Hypothalamus (tissue), 51 donors: Measurements from ENCODE around the gene EPHB2.
"Not testable (repeated sequence)": the region's sequence is repeated elsewhere in the genome, so short reads cannot be mapped to it uniquely, and the experiment has no call there.

ENCODE experiments used
- DNase-seq, 51 donors: peaks; one replicate each; lab custom pipeline; 2025; lab: John Stamatoyannopoulos, UW

Gene EPHB2

GRCh38 chr1:22921452-22922126, 210.9 kb downstream of the EPHB2 start:
- no peak for DNase-seq

GRCh38 chr1:22922640-22923039, 212.0 kb downstream of the EPHB2 start:
- DNase-seq: no peak

- DNase-seq: peak in 1 of 51 donors; percentile 49
Measured at GRCh38 chr1:22925111-22925510, 214.5 kb downstream of the EPHB2 start.

- peak in 29 of 51 donors; percentile 4 to 59 (median 26) for DNase-seq
Measured at GRCh38 chr1:22930240-22930912, 219.7 kb downstream of the EPHB2 start.

- no peak for DNase-seq
Measured at GRCh38 chr1:22932803-22933470, 222.3 kb downstream of the EPHB2 start.

GRCh38 chr1:22935433-22935832, 224.8 kb downstream of the EPHB2 start:
- DNase-seq: no peak

- no peak for DNase-seq
Measured at GRCh38 chr1:22936681-22937080, 226.0 kb downstream of the EPHB2 start.

- no peak for DNase-seq
Measured at GRCh38 chr1:22941257-22941656, 230.6 kb downstream of the EPHB2 start.

GRCh38 chr1:22944346-22945055, 233.9 kb downstream of the EPHB2 start:
- no peak for DNase-seq

- DNase-seq: not testable (repeated sequence)
Measured at GRCh38 chr1:22945171-22945570, 234.5 kb downstream of the EPHB2 start.

GRCh38 chr1:22949822-22950331, 239.2 kb downstream of the EPHB2 start:
- no peak for DNase-seq

GRCh38 chr1:22951796-22952195, 241.2 kb downstream of the EPHB2 start:
- DNase-seq: no peak

GRCh38 chr1:22952694-22953056, 242.0 kb downstream of the EPHB2 start:
- no peak for DNase-seq

- DNase-seq: no peak
Measured at GRCh38 chr1:22953057-22953739, 242.6 kb downstream of the EPHB2 start.

GRCh38 chr1:22953740-22954141, 243.1 kb downstream of the EPHB2 start:
- DNase-seq: no peak

GRCh38 chr1:22955146-22955545, 244.5 kb downstream of the EPHB2 start:
- DNase-seq: no peak

GRCh38 chr1:22957066-22957465, 246.4 kb downstream of the EPHB2 start:
- DNase-seq: no peak

- DNase-seq: no peak
Measured at GRCh38 chr1:22958556-22958955, 247.9 kb downstream of the EPHB2 start.

- no peak for DNase-seq
Measured at GRCh38 chr1:22959545-22960360, 249.1 kb downstream of the EPHB2 start.

GRCh38 chr1:22962558-22962957, 251.9 kb downstream of the EPHB2 start:
- DNase-seq: no peak
